GM10266 (cell line): Measurements from ENCODE around the gene NOB1.
A peak's percentile ranks its signal among the peaks of the same experiment; 100 is the strongest.

Source experiments
- DNase-seq: peaks from one replicate; pipeline ENCODE4 v3.0.0; 2012; ENCODE audit errors: extremely low spot score
- TF ChIP-seq, protein P1 (sequence below): IDR thresholded peaks from 2 replicates; pipeline ENCODE4 v1.5.1; 2012; ENCODE audit warnings: mild to moderate bottlenecking, low read depth; ENCODE audit not compliant: control insufficient read depth, insufficient read depth; ENCODE audit errors: missing control alignments

NOB1 gene

GRCh38 chr16:69718111-69718764, 36.5 kb downstream of the NOB1 start:
- no peak for DNase-seq
- TF ChIP-seq, protein P1, sequence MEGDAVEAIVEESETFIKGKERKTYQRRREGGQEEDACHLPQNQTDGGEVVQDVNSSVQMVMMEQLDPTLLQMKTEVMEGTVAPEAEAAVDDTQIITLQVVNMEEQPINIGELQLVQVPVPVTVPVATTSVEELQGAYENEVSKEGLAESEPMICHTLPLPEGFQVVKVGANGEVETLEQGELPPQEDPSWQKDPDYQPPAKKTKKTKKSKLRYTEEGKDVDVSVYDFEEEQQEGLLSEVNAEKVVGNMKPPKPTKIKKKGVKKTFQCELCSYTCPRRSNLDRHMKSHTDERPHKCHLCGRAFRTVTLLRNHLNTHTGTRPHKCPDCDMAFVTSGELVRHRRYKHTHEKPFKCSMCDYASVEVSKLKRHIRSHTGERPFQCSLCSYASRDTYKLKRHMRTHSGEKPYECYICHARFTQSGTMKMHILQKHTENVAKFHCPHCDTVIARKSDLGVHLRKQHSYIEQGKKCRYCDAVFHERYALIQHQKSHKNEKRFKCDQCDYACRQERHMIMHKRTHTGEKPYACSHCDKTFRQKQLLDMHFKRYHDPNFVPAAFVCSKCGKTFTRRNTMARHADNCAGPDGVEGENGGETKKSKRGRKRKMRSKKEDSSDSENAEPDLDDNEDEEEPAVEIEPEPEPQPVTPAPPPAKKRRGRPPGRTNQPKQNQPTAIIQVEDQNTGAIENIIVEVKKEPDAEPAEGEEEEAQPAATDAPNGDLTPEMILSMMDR: no peak

DNA sequence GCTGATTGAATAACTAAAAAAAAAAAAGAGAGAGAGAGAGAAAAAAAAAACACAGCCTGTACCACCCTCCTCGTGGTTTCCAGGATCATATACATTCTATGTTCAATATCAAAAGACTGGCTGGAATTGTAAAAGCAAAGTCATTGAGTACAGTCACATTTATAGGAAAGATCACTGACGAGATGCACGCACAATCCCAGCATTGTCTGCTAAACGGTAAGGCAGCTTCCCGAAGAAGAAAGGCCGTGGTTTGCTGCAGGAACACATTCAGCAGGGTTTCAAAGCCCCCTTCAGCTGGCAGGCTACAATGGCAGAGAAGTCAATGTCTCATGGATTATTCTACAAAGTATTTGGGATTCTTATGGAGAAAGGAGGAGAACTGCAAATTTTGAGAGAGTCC, 37.7 kb downstream of the NOB1 start:
- no peak for DNase-seq
- TF ChIP-seq, protein P1: no peak

- no peak for DNase-seq
- TF ChIP-seq, protein P1: no peak
Observed at GRCh38 chr16:69712914-69713581, 41.7 kb downstream of the NOB1 start.

- TF ChIP-seq, protein P1: no peak
- DNase-seq: no peak
Observed at GRCh38 chr16:69712277-69712676, 42.4 kb downstream of the NOB1 start.

GRCh38 chr16:69711115-69711740, 43.5 kb downstream of the NOB1 start:
- TF ChIP-seq, protein P1: no peak
- DNase-seq: no peak

DNA sequence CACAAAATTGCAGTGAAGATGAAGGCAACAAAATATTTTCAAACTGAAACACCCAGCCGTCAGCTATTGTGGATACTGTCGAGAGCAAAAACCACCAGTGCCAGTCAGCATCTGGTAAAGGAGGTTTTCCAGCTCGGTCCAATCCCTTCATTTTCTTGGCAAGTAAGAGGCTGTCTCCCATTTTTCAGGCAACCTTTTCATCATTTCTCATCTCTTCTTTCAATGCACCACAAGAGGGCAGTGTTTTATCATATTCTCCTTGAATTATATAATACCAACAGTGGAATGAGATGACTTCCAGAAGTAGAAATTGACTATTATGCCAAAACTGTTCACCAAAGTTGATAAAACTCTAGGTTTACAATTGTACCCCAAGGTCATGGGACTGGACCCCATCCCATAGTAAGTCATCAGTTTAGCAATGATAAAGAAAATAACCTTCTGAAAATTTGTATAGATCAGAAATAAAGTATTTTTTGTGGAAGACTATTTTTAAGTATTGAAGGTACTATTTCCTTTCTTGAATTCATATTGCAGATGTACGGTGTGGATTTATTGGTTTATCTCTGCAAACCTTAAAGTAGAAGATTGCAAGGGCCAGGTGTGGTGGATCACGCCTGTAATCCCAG, 45.2 kb downstream of the NOB1 start:
- TF ChIP-seq, protein P1: peak; percentile 58
- DNase-seq: peak; percentile 51
